ENCODE results near the gene MICAL2. TPM values are rescaled to one million over a fixed set of nuclear protein-coding genes. Genes with fewer than 3 reads are reported as not detected.

Gene MICAL2
- total RNA-seq, 2 experiments from 2014 or later = not detected

DNA sequence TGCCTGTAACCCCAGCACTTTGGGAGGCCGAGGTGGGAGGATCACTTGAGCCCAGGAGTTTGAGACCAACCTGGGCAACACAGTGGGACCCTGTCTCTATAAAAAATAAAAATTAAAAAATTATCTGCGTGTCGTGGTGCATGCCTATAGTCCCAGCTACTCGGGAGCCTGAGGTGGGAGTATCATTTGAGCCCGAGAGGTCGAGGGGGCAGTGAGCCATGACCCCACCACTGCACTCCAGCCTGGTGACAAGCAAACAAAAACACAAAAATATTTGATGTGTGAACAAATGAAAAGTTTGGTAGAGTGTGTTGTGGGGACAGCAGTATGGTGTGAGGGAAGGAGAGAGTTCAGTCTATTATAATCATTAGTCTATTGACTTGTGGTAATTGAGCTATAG lies 176.2 kb downstream of the MICAL2 start:
- ChIA-PET POLR2A (no interaction called here), CTCF (ENCODE audit: unreplicated experiment) (interaction anchor here (0.6 kb wide), 1 partner anchor 34 kb away, joined by 3 read pairs; no protein-coding TSS in a partner anchor)
- Histone ChIP-seq H3K4me2 (ENCODE audit: low read length) (no peak overlapping the region), H3K36me3 (ENCODE audit: insufficient read depth, low read length) (no peaks in the 10 kb centered on the region), H3K27ac (ENCODE audit: low read depth, low read length, poor library complexity, severe bottlenecking) (no peak overlapping the region), H4K20me1 (ENCODE audit: insufficient read depth, low read length) (no peaks in the 10 kb centered on the region), H3K4me1 (ENCODE audit: insufficient read depth, low read length, poor library complexity, severe bottlenecking) (no peaks in the 10 kb centered on the region), H3K4me3 (ENCODE audit: low read depth, low read length, poor library complexity, severe bottlenecking) (no peak overlapping the region), H3K9me2 (ENCODE audit: insufficient read depth, low read length) (no peaks in the 10 kb centered on the region), H3K79me2 (ENCODE audit: insufficient read depth, low read depth, low read length) (no peaks in the 10 kb centered on the region), H3K9me3 (ENCODE audit: low read length) (no peaks in the 10 kb centered on the region), H2AFZ (ENCODE audit: low read length) (no peak overlapping the region)
- DNase-seq (ENCODE audit: low spot score) = no peak
- TF ChIP-seq, protein P1, sequence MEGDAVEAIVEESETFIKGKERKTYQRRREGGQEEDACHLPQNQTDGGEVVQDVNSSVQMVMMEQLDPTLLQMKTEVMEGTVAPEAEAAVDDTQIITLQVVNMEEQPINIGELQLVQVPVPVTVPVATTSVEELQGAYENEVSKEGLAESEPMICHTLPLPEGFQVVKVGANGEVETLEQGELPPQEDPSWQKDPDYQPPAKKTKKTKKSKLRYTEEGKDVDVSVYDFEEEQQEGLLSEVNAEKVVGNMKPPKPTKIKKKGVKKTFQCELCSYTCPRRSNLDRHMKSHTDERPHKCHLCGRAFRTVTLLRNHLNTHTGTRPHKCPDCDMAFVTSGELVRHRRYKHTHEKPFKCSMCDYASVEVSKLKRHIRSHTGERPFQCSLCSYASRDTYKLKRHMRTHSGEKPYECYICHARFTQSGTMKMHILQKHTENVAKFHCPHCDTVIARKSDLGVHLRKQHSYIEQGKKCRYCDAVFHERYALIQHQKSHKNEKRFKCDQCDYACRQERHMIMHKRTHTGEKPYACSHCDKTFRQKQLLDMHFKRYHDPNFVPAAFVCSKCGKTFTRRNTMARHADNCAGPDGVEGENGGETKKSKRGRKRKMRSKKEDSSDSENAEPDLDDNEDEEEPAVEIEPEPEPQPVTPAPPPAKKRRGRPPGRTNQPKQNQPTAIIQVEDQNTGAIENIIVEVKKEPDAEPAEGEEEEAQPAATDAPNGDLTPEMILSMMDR (conservative IDR thresholded peaks at IDR 0.05; ENCODE audit: low read length) = no peak
- no peak for TF ChIP-seq EZH2phosphoT487 (IDR thresholded peaks at IDR 0.05; ENCODE audit: borderline replicate concordance, low read depth, low read length)
- intact Hi-C loops (cut with micrococcal nuclease; ENCODE audit: unreplicated experiment) = loop anchor here (5.0 kb wide), 1 partner anchor 606 kb away; no protein-coding TSS in a partner anchor
- no TSS peak for BruUV-seq (replicated peaks)

DNA sequence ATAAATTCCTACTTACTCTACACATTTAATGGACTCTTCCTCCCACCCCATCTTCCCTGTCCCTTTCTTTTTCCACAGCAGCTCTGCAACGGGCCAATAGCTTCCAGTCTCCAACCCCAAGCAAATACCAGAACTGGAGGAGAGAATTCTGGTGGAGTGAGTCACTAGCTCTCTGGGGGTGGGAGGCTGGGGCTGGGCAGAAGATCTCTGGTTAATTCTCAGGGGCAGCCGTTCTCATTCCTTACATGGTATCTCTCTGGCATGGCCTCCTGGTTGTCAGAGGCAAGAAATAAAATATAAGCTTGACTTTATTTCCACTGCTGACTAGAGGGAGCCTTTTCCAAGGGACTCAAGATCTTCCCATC lies 176.6 kb downstream of the MICAL2 start:
- TF ChIP-seq EZH2phosphoT487 (IDR thresholded peaks at IDR 0.05; ENCODE audit: borderline replicate concordance, low read depth, low read length) = no peak
- TF ChIP-seq, protein P1 (conservative IDR thresholded peaks at IDR 0.05; ENCODE audit: low read length) = no peak
- Histone ChIP-seq H3K27ac (ENCODE audit: low read depth, low read length, poor library complexity, severe bottlenecking) (no peak overlapping the region), H3K4me1 (ENCODE audit: insufficient read depth, low read length, poor library complexity, severe bottlenecking) (no peaks in the 10 kb centered on the region), H3K9me3 (ENCODE audit: low read length) (no peaks in the 10 kb centered on the region), H3K36me3 (ENCODE audit: insufficient read depth, low read length) (no peaks in the 10 kb centered on the region), H3K4me2 (ENCODE audit: low read length) (no peak overlapping the region), H3K9me2 (ENCODE audit: insufficient read depth, low read length) (no peaks in the 10 kb centered on the region), H2AFZ (ENCODE audit: low read length) (no peak overlapping the region), H3K79me2 (ENCODE audit: insufficient read depth, low read depth, low read length) (no peaks in the 10 kb centered on the region), H3K4me3 (ENCODE audit: low read depth, low read length, poor library complexity, severe bottlenecking) (no peak overlapping the region), H4K20me1 (ENCODE audit: insufficient read depth, low read length) (no peaks in the 10 kb centered on the region)
- CTCF ChIA-PET (ENCODE audit: unreplicated experiment) = interaction anchor here (0.6 kb wide), 1 partner anchor 34 kb away, joined by 3 read pairs; no protein-coding TSS in a partner anchor
- BruUV-seq (replicated peaks) = no TSS peak
- POLR2A ChIA-PET = no interaction called here
- no peak for DNase-seq (ENCODE audit: low spot score)
- intact Hi-C loops (cut with micrococcal nuclease; ENCODE audit: unreplicated experiment) = loop anchor here (5.0 kb wide), 1 partner anchor 605 kb away; no protein-coding TSS in a partner anchor

DNA sequence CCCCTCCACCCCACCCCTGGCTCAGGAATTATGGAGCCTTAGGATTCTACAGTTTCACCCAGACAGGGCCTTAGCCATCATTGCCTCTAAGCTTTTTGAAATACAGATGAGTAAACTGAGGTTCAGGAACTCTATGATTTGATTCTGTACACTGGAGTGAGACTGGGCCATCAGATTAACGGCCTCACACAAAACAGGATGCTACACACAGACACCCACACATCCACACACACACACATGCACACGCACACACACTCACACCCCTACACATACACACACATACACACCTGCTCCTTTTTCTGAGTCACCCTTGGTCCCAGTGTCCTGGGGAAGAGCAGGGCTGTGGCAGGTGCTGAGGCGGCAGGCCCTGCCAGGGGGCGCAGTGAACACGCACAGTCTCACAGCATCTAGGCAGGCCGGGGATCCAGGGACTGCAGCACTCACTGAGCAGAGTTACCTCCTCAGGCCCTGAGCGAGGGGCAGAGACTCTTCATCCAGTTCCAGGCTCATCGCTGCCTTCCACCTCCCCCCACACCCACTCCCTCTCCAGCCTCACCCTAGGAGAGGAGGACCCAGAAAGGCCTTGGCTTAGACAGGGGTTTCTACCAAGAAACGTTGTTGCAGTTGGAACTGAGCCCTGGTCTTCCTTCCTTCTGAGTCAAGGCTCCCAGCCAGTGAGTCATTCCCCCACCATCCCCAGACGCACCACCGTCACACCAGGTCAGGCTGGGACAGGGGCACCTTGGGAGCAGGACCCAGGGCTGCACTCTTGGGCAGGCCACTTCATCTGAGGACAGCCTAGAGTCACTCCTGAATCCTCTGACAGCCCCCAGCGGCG lies 177.2 kb downstream of the MICAL2 start:
- ChIA-PET CTCF (ENCODE audit: unreplicated experiment) (interaction anchor here (0.6 kb wide), 1 partner anchor 35 kb away, joined by 3 read pairs; no protein-coding TSS in a partner anchor), POLR2A (no interaction called here)
- no peak overlapping the region for H3K4me3 ChIP-seq (ENCODE audit: low read depth, low read length, poor library complexity, severe bottlenecking)
- TF ChIP-seq EZH2phosphoT487 (IDR thresholded peaks at IDR 0.05; ENCODE audit: borderline replicate concordance, low read depth, low read length) = no peak
- TF ChIP-seq, protein P1 (conservative IDR thresholded peaks at IDR 0.05; ENCODE audit: low read length) = no peak
- no peak overlapping the region for H3K4me2 ChIP-seq (ENCODE audit: low read length)
- BruUV-seq (replicated peaks) = no TSS peak
- DNase-seq (ENCODE audit: low spot score) = no peak
- H4K20me1 ChIP-seq (ENCODE audit: insufficient read depth, low read length) = no peaks in the 10 kb centered on the region
- no peaks in the 10 kb centered on the region for H3K4me1 ChIP-seq (ENCODE audit: insufficient read depth, low read length, poor library complexity, severe bottlenecking)
- H3K27ac ChIP-seq (ENCODE audit: low read depth, low read length, poor library complexity, severe bottlenecking) = no peak overlapping the region
- no peaks in the 10 kb centered on the region for H3K79me2 ChIP-seq (ENCODE audit: insufficient read depth, low read depth, low read length)
- no peaks in the 10 kb centered on the region for H3K9me3 ChIP-seq (ENCODE audit: low read length)
- H2AFZ ChIP-seq (ENCODE audit: low read length) = no peak overlapping the region
- no peaks in the 10 kb centered on the region for H3K36me3 ChIP-seq (ENCODE audit: insufficient read depth, low read length)
- no peaks in the 10 kb centered on the region for H3K9me2 ChIP-seq (ENCODE audit: insufficient read depth, low read length)
- intact Hi-C loops (cut with micrococcal nuclease; ENCODE audit: unreplicated experiment) = loop anchor here (5.0 kb wide), 1 partner anchor 605 kb away; no protein-coding TSS in a partner anchor

Measured in OCI-LY7 (cell line).